NCI-H2081 treated with DMSO at 0.1 percent for 48 hours (cell line): ENCODE data around the gene LRRC4C.

Experiments
- DNase-seq: peaks from one replicate; lab custom pipeline; 2025; lab: John Stamatoyannopoulos, UW

The LRRC4C gene

GRCh38 chr11:40099426-40100161 lies 1359.9 kb downstream of the LRRC4C start:
- no peak for DNase-seq

- no peak for DNase-seq
These were observed 1364.0 kb downstream of the LRRC4C start for GRCh38 chr11:40095446-40095845.

GRCh38 chr11:40094954-40095353 lies 1364.5 kb downstream of the LRRC4C start:
- DNase-seq: no peak

- DNase-seq: no peak
These were observed 1379.0 kb downstream of the LRRC4C start for GRCh38 chr11:40080434-40080833.
